Suprapubic skin (tissue), 4 donors: ENCODE measurements around the gene NCK2.

Experiments
- EP300 ChIP-seq: sonication (generic); formaldehyde crosslinking; IDR thresholded peaks from one replicate; pipeline ENCODE4 v1.6.1; 2017; ENCODE audit warnings: antibody characterized with exemption
- POLR2A ChIP-seq, 2 donors: fragments of 450-650 bp; IDR thresholded peaks; one replicate each; pipeline ENCODE4 v1.6.1; 2017; ENCODE audit warnings: antibody characterized with exemption in 2 of 2, mild to moderate bottlenecking in 2 of 2, moderate library complexity in 2 of 2
- POLR2AphosphoS5 ChIP-seq, 3 donors: sonication (generic); formaldehyde crosslinking; IDR thresholded peaks; one replicate each; pipeline ENCODE4 v1.6.1; 2017; ENCODE audit warnings: antibody characterized with exemption in 3 of 3
- TF ChIP-seq, protein P1 (sequence below), 2 donors: fragments of 200-600 bp in 1 of 2; fragments of 450-650 bp in 1 of 2; sonication (generic) in 1 of 2; IDR thresholded peaks; one replicate each; pipeline ENCODE4 v1.5.1; 2016 to 2019; ENCODE audit warnings: antibody characterized with exemption in 2 of 2, mild to moderate bottlenecking in 1 of 2, moderate library complexity in 1 of 2

DNA sequence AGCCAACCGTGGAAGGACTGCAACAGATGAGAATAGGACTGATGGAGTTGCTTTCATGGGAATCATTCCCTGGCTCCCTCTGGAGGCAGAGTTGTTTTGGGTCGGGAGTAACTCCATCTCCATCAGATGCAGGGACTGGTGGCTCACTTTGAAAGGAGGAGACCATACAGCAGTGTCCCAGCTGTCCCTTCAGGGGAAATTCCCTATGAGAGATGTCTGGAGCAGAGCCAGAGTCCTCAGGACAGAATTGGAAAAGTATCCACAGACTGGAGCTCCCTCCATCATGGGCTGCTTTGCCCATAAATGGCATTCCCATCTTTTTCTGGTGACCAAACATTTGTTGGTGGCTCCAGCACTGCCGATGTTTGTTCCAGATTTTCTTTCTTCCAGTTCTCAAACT lies 144.3 kb downstream of the NCK2 start:
- TF ChIP-seq, protein P1, sequence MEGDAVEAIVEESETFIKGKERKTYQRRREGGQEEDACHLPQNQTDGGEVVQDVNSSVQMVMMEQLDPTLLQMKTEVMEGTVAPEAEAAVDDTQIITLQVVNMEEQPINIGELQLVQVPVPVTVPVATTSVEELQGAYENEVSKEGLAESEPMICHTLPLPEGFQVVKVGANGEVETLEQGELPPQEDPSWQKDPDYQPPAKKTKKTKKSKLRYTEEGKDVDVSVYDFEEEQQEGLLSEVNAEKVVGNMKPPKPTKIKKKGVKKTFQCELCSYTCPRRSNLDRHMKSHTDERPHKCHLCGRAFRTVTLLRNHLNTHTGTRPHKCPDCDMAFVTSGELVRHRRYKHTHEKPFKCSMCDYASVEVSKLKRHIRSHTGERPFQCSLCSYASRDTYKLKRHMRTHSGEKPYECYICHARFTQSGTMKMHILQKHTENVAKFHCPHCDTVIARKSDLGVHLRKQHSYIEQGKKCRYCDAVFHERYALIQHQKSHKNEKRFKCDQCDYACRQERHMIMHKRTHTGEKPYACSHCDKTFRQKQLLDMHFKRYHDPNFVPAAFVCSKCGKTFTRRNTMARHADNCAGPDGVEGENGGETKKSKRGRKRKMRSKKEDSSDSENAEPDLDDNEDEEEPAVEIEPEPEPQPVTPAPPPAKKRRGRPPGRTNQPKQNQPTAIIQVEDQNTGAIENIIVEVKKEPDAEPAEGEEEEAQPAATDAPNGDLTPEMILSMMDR (IDR thresholded peaks at IDR 0.05): no peak
- TF ChIP-seq EP300: no peak
- TF ChIP-seq POLR2A (IDR thresholded peaks at IDR 0.05): no peak
- no peak for TF ChIP-seq POLR2AphosphoS5 (IDR thresholded peaks at IDR 0.05)
